SK-N-MC (cell line): Measurements from ENCODE around the gene SOD2.

Source experiments
- EZH2 ChIP-seq: fragments of 200-600 bp; sonication (generic); IDR thresholded peaks from one replicate; pipeline ENCODE4 v1.6.1; 2017; ENCODE audit warnings: antibody characterized with exemption
- FOXP2 ChIP-seq: optimal IDR thresholded peaks from 2 replicates; pipeline ENCODE3; 2011; ENCODE audit warnings: mild to moderate bottlenecking, moderate library complexity; ENCODE audit not compliant: insufficient read depth; ENCODE audit errors: extremely low read length, control extremely low read depth
- POLR2AphosphoS5 ChIP-seq: IDR thresholded peaks from 2 replicates; pipeline ENCODE4 v1.6.1; 2012; ENCODE audit warnings: mild to moderate bottlenecking, low read depth, low read length, borderline replicate concordance

GRCh38 chr6:159646733-159647132 is 46.3 kb downstream of the SOD2 start:
- TF ChIP-seq POLR2AphosphoS5 (no peak), EZH2 (no peak), FOXP2 (no peak)
